ENCODE measurements around the gene TUBGCP4.

Gene TUBGCP4

DNA sequence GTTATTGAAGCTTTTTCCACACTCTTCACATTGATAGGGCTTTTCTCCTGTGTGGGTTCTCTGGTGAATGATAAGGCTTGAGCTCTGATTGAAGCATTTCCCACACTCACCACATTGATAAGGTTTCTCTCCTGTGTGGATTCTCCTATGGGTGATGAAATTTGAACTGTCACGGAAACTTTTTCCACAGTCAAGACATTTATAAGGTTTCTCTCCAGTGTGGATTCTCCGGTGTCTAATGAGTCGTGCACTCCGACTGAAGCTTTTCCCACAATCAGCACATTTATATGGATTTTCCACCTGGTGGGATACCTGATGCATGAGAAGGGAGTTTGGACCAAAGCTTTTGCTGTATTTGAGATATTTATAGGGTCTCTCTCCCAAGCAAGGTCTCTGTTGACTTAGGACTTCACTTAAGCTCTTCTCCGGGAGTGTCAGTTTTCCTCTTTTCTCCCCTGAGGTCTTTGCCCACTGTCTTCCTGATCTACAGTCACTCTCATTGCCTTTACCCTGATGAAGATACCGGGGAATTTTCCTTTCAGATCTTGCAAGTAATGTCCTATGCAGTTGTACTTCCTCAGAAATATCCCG, 9.5 kb upstream of the TUBGCP4 start:
- TF ChIP-seq, protein P1, sequence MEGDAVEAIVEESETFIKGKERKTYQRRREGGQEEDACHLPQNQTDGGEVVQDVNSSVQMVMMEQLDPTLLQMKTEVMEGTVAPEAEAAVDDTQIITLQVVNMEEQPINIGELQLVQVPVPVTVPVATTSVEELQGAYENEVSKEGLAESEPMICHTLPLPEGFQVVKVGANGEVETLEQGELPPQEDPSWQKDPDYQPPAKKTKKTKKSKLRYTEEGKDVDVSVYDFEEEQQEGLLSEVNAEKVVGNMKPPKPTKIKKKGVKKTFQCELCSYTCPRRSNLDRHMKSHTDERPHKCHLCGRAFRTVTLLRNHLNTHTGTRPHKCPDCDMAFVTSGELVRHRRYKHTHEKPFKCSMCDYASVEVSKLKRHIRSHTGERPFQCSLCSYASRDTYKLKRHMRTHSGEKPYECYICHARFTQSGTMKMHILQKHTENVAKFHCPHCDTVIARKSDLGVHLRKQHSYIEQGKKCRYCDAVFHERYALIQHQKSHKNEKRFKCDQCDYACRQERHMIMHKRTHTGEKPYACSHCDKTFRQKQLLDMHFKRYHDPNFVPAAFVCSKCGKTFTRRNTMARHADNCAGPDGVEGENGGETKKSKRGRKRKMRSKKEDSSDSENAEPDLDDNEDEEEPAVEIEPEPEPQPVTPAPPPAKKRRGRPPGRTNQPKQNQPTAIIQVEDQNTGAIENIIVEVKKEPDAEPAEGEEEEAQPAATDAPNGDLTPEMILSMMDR (IDR thresholded peaks at IDR 0.05; ENCODE audit: insufficient read depth, low read length, poor library complexity, severe bottlenecking): no peak
- H3K27me3 ChIP-seq (replicated peaks; ENCODE audit: control insufficient read depth, insufficient read depth, low read length): no peaks in the 10 kb centered on the region
- H3K36me3 ChIP-seq (ENCODE audit: control insufficient read depth, insufficient read depth, low read length): peaks cover 17% of the 10 kb centered on the region
- H3K4me3 ChIP-seq (replicated peaks; ENCODE audit: low read depth, low read length): no peak overlapping the region
- DNase-seq (ENCODE audit: extremely low read depth, insufficient read length): no peak

DNA sequence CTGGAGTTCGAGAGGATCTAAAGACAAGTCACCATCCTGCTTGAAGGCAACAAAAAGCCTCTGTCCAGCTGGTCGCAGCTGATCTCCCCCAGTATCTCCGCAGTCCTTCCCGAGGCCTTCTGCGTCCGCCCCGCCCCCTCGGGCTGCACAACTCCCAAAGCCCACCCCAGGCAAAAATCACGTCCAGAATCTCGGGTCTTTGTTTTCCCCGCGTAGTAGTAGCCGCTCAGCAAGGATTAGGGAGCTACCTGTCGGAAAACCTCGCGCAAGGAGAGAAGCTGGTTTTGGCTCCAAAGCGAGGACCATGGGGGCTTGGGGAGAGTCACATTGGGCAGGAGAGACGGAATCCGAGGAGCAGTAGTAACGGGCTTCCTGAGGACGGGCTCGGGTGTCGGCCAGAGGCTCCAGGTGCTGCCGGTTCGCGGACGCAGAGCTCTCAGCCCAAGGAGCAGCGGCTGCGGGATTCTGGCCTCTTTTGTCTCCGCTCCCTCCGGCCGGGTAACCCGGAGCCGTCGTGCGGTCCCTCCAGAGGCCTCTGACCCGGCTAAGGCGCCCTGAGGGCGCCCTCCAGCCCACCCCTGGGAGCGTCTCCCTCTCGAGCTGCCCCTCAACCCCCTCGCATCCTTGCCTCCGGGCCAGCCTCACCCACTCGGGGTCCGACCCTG, 459 bp upstream of the TUBGCP4 start:
- Histone ChIP-seq H3K27me3 (replicated peaks; ENCODE audit: control insufficient read depth, insufficient read depth, low read length) (no peaks in the 10 kb centered on the region), H3K36me3 (ENCODE audit: control insufficient read depth, insufficient read depth, low read length) (peaks cover 3% of the 10 kb centered on the region), H3K4me3 (replicated peaks; ENCODE audit: low read depth, low read length) (peak overlapping the region; percentile 96)
- TF ChIP-seq, protein P1 (IDR thresholded peaks at IDR 0.05; ENCODE audit: insufficient read depth, low read length, poor library complexity, severe bottlenecking): no peak
- DNase-seq (ENCODE audit: extremely low read depth, insufficient read length): no peak

DNA sequence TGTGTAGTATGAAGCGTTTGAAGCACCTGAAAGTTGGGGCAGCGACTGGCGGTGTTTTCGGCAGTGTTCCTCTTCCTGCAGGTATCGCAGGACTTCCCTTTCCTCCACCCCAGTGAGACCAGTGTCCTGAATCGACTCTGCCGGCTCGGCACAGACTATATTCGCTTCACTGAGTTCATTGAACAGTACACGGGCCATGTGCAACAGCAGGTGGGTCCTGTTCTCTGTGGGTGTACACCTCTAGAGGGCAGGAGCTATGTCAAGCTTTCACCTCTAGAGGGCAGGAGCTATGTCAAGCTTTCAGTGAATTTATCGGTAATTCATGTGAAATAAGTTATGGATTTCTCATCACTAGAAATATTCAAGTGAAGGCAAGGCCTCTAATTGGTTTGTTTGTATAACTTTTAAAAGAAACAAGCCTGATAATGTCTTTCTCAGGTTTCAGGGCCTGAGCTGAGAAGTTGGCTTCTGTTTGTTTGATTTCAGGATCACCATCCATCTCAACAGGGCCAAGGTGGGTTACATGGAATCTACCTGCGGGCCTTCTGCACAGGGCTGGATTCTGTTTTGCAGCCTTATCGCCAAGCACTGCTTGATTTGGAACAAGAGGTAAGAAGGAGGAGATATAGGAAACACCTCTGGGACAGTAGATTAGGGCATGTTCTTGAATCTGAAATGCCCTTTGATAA, 5.3 kb downstream of the TUBGCP4 start:
- Histone ChIP-seq H3K4me3 (replicated peaks; ENCODE audit: low read depth, low read length) (no peak overlapping the region), H3K27me3 (replicated peaks; ENCODE audit: control insufficient read depth, insufficient read depth, low read length) (no peaks in the 10 kb centered on the region), H3K36me3 (ENCODE audit: control insufficient read depth, insufficient read depth, low read length) (peaks cover 5% of the 10 kb centered on the region)
- TF ChIP-seq, protein P1 (IDR thresholded peaks at IDR 0.05; ENCODE audit: insufficient read depth, low read length, poor library complexity, severe bottlenecking): peak; percentile 87
- peak; percentile 30 for DNase-seq (ENCODE audit: extremely low read depth, insufficient read length)

DNA sequence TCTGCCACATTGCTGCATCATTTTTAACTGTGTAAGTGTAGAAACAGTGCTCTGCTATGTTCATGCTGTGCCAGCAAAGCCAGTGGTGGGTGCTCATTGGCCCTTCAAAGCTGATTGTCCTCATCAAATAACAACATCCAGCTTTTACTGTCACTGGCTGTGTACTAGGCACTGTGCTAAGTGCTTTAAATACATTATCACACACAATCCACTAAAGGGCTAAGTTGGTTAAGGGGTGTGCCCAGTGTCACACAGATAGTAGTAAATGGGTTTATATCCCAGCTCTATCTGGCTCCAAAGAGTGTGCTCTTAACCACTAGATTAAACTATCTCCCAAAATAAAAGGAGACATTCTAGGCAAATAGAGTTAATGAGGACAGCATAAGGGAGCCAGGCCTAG, 7.7 kb downstream of the TUBGCP4 start:
- H3K27me3 ChIP-seq (replicated peaks; ENCODE audit: control insufficient read depth, insufficient read depth, low read length): no peaks in the 10 kb centered on the region
- TF ChIP-seq, protein P1 (IDR thresholded peaks at IDR 0.05; ENCODE audit: insufficient read depth, low read length, poor library complexity, severe bottlenecking): no peak
- H3K36me3 ChIP-seq (ENCODE audit: control insufficient read depth, insufficient read depth, low read length): peaks cover 5% of the 10 kb centered on the region
- no peak for DNase-seq (ENCODE audit: extremely low read depth, insufficient read length)
- no peak overlapping the region for H3K4me3 ChIP-seq (replicated peaks; ENCODE audit: low read depth, low read length)

DNA sequence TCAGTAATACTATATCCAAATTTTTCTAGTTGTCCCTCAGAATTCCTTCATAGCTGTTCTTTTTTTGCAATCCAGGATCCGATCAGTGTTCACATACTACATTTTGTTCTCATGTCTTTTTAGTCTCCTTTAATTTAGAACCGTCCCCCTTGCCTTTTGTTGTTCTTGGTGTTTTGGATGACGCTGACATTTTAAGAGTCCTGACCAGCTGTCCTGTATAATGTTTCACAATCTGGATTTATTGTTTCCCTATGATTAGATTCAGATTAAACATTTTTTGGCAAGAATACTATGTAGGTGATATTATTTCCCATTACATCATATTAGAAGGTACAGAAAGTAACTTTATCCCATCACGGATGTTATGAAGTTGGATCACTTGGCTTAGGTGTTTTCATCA, 11.4 kb downstream of the TUBGCP4 start:
- H3K4me3 ChIP-seq (replicated peaks; ENCODE audit: low read depth, low read length): no peak overlapping the region
- TF ChIP-seq, protein P1 (IDR thresholded peaks at IDR 0.05; ENCODE audit: insufficient read depth, low read length, poor library complexity, severe bottlenecking): no peak
- peaks cover 4% of the 10 kb centered on the region for H3K36me3 ChIP-seq (ENCODE audit: control insufficient read depth, insufficient read depth, low read length)
- no peak for DNase-seq (ENCODE audit: extremely low read depth, insufficient read length)
- no peaks in the 10 kb centered on the region for H3K27me3 ChIP-seq (replicated peaks; ENCODE audit: control insufficient read depth, insufficient read depth, low read length)

Measured in GM06990 (cell line).